HG03280 (cell line): ENCODE measurements around the gene CAMK1D.

ENCODE experiments used
- ATAC-seq: cut with Tn5 transposase; IDR thresholded peaks from one replicate; pipeline ENCODE4 v1.9.1; 2021; ENCODE audit warnings: mild to moderate bottlenecking, moderate library complexity; ENCODE audit not compliant: unreplicated experiment

The CAMK1D gene

DNA sequence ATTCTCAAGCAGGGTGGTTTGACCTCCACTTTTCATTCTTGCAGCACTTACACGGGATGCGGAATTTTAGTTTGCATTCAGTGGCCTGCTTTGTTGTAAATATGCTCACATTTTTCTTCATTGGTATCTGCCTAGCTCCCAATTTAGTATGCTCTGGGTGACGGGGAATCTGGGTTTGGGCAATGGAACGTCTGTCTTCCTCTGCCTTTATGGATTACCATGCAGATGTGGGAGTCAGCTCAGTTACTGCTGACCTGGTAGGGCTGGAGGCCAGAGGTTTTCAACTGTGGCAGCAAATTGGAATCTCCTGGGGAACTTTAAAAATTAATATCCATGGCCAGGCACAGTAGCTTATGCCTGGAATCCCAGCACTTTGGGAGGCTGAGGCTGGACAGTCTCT is 161.6 kb downstream of the CAMK1D start:
- no peak for ATAC-seq

GRCh38 chr10:12511651-12512050 is 162.3 kb downstream of the CAMK1D start:
- ATAC-seq: no peak

GRCh38 chr10:12512332-12513002 is 163.1 kb downstream of the CAMK1D start:
- no peak for ATAC-seq

- no peak for ATAC-seq
Observed at GRCh38 chr10:12513003-12513365, 163.6 kb downstream of the CAMK1D start.

DNA sequence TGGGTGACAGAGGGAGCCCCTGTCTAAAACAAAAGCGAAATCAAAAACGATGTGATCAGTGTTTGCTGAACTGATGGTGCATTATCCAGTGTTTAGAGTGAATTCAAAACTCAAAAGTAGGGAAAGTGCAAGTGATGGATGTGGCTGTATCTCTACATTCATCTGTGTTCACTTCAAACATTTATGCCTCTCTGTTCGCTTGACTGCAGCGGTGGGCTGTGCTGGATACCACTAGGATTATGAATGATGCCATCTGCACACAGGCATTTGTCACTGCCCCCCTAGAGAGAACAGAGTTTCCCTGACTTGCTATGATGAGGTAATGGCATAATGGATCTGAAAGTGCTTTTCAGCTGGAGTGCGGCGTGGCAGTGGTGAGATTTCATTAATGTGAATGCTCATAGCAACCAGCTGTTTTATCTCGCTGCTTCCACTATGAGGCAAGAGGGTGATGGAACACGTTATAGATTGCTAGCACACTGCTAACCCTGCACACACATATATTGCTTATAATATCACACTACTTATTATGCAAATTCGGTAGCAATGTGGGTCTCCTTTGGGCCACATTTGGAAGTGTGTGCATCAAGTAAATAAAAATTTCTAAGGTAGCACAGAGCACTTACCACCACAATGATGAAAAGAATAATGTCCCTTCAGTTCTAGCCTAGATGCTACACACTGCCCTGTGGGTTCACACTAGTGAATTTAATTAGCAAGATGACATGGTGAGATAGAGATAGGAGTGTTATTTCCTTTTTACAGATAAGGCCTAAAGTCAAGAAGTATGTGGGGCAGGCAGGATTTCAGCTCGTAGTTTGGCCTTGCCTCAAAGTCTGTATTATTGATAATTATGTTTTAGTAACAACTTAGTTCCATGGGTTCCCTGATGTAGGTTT is 164.7 kb downstream of the CAMK1D start:
- ATAC-seq: no peak

DNA sequence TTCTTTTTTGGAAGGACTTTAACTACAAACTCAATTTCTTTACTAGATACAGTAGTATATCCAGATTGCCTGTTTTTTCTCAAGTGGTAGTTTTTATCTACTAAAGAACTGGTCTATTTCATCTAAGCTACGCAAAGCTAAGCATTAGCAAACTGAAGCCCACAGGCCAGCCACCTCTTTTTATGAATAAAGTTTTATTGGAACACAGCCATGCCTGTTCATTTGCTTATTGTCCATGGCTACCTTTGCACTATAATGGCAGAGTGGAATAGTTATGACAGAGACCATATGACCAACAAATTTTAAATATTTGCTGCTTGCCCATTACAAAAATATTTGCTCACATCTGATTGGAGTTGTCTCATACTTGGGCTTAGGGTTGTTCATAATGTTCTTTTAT is 168.7 kb downstream of the CAMK1D start:
- ATAC-seq: no peak

DNA sequence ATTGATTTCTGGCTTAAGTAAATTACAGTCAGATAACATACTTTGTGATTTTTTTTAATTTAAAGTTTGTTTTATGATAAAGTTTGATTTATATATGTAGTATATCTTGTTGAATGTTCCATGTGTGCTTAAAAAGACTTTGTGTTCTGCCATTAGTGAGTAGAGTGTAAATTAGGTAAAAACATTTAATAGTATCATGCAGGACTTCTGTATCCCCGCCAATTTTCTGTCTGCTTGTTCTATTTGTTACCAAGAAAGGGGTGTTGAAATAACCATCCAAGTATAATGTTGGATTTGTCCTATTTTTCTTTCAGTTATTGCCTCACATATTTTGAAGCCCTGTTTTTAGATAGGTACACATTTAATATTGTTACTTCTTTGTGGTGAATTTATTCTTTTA is 172.1 kb downstream of the CAMK1D start:
- ATAC-seq: no peak

DNA sequence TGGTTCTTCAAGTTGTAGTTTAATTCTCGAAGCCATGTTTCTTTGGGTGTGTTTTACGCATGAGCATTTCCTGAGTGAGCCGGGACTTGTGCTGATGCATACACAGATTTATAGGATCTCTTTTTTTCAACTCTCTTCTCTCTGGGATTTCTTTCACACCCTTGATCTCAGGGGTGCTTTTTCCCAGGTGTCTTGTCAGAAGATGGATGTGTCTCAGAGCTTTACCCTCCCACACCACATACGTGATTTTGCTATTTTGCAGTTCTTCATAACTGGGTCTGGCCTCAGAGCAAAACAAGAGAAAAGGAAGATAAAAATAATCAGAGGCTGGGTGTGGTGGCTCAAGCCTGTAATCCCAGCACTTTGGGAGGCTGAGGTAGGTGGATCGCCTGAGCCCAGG is 177.0 kb downstream of the CAMK1D start:
- ATAC-seq: no peak

DNA sequence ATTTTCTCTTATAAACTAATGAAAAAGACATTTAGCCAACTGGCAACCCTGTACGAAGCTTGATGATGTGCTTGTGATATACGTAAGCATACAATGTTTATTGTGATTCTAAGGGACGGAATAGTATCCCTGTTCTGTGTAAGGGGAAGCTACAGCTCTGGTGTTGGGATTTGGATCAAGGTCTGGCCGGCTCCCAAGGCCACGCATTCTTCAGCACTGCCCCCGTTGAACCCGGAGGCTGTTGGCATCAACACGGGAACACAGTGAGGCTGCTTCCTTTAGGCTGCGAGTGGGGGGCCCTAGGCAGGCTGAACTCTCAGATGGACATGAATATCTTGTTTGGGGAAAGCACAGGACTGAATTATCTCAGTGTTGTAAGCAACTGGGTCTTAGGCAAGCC is 180.6 kb downstream of the CAMK1D start:
- ATAC-seq: no peak

- ATAC-seq: no peak
Observed at GRCh38 chr10:12531305-12532220, 182.2 kb downstream of the CAMK1D start.

DNA sequence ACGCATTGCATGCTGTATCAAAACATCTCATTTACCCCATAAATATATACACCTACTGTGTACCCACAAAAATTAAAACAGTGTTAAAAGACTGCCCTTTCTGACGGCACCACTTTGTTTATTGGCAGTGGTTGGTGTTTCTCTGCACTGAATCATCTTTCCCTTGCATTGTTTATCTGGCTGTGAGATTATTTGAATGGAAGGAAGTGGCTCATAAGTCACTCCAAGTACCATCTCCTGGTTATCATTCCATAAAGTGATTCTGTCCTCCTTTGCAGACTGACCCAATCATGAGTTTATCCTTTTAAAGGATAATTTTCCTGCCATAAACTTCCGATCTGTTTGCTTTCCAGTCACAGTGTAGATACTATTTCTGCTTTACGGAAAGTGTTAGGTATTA is 183.8 kb downstream of the CAMK1D start:
- ATAC-seq: no peak

GRCh38 chr10:12533723-12534122 is 184.4 kb downstream of the CAMK1D start:
- ATAC-seq: no peak

DNA sequence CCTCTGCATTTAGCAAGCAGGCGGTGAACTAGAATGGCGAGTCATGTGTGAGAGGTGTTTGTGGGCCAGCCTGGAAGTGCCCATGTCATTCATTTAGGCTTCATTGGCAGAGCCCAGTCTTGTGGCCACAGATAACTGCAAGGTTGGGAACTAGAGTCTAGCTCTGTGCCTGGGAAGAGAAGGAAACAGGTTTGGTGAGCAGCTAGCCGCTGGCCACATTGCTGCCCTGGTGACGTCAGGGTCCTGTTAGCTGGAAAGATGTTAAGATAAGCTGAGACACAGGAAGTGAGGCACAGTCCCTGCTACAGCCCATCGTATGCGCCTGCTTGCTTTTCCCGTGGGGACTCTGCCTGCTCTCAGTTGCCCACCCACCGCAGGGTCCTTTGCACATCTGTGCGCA is 185.5 kb downstream of the CAMK1D start:
- no peak for ATAC-seq

GRCh38 chr10:12535656-12536055 is 186.3 kb downstream of the CAMK1D start:
- ATAC-seq: no peak

DNA sequence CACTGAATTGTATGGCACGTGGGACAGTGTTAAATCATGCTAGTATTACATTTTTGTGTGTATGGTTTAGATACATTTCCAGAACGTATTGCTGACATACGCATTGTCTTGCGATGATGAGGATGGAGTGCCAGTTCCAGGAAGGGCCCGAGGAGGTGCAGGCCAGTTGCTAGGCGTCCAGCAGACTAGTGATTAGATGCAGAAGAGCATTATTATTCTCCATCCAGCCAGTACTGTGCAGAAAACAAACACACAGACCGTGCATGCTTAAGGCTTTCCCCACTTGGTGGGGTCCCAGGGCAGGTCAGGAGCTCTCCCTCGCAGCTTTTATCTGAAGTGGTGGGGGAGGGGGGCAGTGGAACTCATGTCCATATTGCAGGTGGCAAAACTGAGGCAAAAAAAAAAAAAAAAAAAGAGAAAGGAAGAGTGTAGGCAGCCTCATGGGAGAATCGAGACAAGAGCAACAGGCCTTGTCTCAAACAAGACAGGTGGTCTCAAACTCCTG is 189.2 kb downstream of the CAMK1D start:
- ATAC-seq: no peak

DNA sequence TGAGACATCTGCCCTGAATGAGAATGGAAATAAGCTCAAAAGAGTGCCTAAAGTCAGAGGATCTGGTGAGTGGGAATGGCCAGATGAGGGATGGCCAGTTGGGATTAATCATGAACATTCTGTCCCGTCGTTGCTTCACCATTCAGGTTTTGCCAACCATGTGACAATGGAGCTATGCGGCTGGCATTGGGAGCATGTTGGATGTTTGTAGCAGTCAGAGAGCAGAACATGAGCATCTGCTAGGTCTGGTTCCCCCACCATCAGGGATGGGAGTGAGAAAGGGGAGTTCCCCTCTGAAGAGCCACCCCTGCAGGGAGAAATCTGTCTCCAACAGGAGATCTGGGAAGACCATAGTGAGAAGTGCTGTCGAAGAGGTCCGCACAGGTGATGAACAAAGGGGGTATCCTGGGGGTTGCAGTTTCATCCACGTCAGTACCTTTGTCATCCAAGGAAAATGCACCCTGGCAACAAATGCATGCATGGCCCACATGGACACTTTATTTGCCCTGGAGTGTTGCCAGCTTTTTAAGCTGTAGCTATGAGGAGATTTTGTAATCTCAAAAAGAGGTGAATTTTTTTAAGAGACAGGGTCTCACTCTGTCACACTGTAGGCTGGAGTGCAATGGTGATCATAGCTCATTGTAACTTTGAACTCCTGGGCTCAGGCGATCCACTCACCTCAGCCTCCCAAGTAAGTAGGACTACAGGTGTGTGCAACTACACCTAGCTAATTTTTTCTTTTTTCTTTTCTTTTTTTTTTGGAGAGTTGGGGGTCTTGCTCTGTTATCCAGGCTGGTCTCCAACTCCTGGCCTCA is 190.2 kb downstream of the CAMK1D start:
- no peak for ATAC-seq

GRCh38 chr10:12540341-12540781 is 191.0 kb downstream of the CAMK1D start:
- no peak for ATAC-seq

- no peak for ATAC-seq
Observed at GRCh38 chr10:12541446-12542067, 192.2 kb downstream of the CAMK1D start.

DNA sequence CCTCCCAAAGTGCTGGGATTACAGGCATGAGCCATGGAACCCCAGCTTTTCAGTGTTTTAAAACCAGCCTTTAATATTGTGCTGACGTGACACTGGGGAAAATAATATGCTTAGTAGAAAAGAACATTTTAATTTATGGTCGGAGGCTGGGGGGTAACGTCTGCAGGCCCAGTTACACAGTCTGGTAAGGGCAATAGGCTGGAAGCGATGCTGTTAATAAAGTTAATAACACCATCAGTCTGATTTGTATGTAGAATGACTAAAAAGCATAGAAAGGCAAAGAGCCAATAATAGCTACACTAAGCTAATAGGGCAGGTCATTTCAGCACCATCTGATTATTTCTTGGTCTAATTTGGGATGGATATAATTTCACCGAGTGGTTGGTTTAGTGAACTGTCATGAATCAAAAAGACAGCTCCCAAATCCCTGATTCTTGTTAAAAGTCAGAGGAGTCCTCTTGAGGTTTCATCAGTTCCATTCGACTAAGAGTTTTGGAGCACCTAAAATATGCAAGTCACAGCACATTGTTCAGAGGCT is 192.9 kb downstream of the CAMK1D start:
- no peak for ATAC-seq

DNA sequence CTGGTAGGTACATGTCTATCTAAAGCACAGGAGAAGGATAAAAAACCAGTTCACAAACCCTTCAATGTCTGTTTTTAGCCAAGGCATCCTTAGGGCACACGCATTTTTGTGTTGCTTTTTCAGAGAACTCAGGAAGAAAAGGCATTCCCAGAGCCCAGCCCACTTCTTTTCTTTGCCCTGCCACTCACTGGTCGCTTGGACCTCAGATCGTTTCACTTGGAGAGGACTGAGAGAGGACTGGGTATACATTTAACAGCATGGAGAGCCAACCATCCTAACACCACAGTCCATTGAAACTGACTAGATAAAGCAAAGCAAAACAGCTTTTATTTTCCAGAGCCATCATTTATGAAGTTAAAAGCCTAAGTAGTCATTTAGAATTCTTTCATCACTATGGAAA is 194.2 kb downstream of the CAMK1D start:
- no peak for ATAC-seq
